Iris pigment epithelial cell (primary cell): ENCODE measurements around the gene COA4.
"Not testable (repeated sequence)": the region's sequence is repeated elsewhere in the genome, so short reads cannot be mapped to it uniquely, and the experiment has no call there.

ENCODE experiments used
- DNase-seq: peaks from one replicate; pipeline ENCODE4 v3.0.0-alpha.2; 2011; ENCODE audit warnings: low read depth

The COA4 gene

DNA sequence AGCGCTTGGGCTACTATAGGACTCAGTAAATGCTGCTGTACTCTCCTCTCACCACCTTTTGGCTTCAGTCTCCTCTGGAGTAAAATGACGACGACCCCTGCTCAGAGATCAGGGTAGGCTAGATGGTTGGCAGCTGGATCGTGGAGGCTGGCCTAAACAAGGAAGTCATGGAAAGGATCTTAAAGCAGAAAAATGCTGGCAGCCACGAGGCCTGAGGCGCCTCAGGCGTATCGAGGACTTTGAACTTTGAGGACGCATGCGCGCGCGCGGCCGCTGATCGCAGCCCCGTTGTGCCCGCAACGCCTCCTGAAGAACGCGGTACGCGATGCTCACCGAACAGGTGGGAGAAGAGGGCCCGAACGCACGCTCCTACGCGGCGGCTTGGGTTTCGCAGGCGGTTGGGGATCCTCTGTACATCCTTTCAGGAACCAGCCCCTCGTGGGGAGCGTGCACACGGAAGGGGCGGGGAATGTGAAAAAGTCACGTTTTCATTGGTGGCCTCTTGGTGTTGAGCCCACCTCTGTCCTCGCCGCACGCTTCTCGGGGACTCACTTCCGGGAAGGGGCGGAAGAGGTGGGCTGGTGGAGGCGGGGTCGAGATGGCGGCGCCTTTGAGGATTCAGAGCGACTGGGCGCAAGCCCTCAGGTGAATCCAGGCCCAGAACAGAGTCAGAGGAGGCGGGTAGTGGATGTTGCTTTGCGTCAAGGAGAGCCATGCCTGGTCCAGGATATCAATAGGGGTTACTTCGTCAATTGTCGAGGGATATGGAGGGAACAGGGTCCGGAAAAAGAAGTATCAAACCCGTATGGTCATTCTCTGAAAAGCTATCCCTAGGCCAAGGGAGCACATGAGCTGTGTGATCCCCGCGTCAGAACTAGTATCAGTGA lies at the start of gene COA4, which contains the start of gene PAAF1:
Gene COA4, minus strand, starts transcription at position 423 of the 887 bp plus-strand sequence. CDS start 3,468 bp downstream, outside the sequence.
Gene PAAF1, plus strand, starts transcription at position 576 of the 887 bp plus-strand sequence. Its CDS starts 23 bp downstream, at position 599.
- DNase-seq, result peak; percentile 94

DNA sequence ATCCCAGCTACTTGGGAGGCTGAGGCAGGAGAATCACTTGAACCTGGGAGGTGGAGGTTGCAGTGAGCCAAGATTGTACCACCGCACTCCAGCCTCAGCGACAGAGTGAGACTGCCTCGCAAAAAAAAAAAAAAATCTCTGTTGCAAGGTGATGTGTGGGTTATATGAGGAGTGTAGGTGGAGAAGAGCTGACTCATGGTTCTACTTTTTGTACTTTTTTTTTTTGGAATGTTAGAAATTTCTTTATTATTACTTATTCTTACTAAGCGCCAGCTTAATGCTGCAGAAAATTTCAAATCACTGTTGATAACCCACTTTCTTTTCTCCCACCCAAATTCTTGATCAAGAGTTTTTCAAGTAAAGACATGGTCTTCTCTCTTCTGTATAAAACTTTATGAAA lies 44.5 kb upstream of the COA4 start:
- no peak for DNase-seq

DNA sequence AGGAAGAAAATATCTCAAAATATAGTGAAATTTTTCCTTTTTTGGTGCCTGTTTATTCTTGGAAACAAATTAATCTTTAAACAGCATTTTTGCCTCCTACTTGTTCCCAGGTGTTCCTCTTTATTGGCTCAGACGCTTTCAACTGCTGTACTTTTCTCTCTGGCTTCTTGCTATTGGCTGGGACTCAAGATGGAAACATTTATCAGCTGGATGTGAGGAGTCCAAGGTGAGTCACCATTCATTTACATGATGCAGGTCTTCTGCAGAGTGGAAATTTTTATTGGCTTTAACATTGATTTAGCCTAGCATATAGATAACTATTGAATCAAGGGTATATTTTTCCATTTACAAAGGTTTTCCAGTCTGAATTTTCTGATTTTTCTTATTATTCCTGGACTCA lies 39.8 kb upstream of the COA4 start:
- peak; percentile 34 for DNase-seq

DNA sequence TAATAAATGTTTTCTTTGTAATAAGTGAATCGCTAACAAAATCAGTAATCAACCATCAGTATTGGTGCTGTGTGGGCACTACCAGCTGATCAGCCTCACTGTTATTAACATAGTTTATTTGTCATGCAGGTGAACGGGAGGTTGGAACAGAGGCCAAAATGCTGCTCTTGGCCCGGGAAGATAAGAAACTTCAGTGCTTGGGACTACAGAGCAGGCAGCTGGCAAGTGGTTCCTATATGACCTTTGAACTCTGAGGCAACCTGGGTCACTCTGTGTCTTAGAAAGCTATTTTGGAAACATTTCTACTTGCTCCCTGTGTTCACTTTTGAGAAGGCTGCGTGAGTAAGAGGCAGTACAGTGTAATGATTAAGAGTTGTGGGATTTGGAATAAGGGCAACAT lies 37.6 kb upstream of the COA4 start:
- DNase-seq, result no peak

DNA sequence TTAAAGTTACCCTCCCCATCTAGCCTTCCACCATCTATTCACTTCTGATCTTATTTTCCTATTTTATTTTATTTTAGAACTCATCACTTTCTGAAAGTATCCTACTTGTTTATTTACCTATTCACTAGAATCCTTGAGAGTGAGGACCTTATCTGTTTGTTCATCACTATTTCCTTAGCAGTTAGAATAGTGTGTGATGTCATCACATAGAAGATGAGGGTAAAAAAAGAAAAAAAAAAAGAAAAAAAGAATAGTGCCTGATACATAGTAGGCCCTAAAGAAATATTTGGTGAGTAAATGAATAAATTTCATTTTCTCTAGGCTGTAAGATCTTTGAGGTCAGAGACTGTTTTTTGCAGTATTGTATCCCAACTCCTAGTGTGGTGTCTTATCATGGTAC lies 36.8 kb upstream of the COA4 start:
- DNase-seq, result no peak

DNA sequence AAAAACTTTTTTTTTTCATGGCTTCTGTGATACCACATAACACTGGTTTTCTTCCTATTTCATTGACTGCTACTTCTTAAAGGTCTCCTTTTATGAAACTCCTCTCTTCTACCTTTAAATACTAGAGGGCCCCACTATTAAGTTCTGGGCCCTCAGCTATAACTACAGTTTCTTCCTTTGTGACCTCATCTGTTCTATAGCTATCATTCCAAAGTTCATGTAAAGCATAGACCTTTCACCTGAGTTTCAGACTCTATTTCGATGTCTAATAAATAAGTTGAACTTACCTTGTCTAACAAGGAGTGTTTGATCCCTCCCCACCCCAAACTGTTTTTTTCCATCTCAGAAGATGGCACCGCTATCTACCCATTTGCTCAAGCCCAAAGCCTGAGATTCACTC lies 35.4 kb upstream of the COA4 start:
- no peak for DNase-seq

DNA sequence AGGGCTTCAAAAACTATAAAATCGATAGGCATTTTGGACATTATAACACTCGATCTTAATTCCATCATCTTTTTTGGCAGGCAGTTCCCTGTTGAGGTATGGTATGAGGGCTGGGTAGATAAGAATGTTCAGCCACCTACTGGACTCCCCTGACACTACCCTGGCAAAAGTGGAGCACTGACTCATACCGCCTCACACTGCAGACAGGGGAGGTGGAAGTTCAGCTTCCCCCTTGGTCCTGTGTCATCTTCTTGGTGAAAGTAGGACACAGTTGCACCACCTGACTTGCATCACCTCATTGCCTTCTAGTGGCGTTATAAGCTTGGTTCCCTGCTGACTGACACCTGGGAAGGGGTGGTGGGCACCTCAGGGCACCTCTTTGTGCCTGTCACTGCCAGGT lies 30.5 kb upstream of the COA4 start:
- DNase-seq, result peak; percentile 70

DNA sequence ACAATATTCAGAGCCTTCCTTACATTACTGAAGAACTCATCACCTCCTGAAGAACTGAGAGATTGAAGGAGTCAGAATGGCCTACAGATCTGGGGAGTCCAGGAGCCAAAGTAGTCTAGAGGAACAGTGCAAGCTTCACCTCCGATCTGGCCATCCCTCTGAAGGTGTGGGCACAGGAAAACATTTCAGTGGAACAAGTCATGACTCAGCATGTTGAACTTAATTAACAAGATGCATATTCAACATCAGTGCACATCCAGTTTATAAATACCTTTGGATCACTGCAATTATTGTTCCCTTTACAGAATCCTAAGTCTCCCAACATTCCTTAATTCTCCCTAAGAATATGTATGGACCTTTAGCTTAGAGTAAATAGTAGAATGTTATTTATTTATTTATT lies 25.7 kb upstream of the COA4 start:
- DNase-seq, result no peak

DNA sequence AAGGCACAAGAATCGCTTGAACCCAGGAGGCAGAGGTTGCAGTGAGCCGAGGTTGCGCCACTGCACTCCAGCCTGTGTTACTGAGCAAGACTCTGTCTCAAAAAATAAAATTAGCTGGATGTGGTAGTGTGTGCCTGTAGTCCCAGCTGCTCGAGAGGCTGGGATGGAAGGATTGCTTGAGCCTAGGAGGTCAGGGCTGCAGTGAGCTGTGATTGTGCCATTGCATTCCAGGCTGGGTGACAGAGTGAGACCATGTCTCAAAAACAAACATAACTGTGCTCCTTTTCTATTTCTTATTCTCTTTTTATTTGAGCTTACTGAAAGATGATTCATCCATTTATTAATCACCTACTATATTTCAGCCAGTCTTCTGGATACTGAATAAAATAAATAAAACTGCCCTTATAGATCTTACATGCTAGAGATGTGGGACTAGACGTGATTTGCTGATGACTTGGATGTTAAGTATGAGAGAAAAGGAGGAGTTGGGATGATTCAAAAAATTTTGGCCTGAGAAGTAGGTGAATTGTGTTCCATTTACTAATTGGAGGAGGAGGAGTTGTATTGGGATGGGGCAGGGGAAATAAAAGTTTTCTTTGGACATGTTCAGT lies 18.2 kb upstream of the COA4 start:
- DNase-seq, result no peak

DNA sequence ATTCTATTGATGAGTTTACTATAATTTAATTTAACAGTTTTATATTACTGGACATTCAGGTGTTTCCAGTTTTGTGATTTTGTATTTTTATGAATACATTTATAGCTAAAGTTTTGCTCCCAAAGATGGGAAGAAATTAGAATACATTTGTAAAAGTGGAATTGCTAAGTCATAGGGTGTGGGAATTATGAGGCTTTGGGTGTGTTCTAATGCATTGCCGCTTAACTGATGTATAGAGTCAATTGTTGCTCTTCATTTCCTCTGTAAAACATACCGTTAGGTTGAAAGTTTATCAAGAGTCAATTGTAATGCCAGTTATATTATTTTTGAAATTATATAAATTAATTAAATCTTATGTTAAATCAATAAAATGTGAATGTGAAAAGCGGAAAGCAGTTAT lies 16.4 kb upstream of the COA4 start:
- no peak for DNase-seq

DNA sequence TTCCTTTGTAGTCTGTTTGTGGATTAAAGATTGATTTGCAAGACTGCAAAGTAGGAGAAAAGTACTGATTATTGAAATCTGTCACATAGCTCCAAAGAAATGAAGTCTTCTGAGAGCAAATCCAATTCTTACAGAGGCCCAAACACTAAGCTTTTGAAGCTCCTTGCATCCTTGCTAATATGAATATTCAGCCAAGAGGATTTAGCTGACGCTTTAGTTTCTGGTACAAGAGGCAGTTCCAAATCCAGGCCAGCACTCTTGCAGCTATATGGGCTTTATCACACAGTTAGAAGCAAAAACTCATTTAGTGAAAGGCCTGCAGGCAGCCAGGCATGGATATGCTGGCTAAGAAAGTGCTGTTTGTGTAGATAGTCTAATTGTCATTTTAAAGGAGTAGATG lies 12.9 kb upstream of the COA4 start:
- no peak for DNase-seq

DNA sequence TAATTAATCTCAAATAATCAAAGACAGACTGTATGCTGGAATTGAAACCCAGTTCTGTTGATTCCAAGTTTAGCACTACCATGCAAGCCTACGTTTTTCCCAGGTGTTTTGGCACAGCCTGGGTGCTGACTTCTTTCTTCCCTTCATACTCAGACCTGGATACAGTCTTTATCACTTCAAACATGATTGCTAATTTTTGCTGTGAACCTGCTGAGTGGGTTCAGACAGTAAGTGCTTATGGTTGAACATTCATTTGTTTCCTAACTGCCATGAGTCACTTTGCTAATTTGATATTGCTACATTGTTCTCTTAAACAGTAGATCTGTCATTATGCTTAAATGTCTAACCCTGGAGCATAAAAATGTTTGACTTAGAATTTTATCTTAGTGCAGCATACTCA lies 12.4 kb upstream of the COA4 start:
- DNase-seq, result peak; percentile 51

DNA sequence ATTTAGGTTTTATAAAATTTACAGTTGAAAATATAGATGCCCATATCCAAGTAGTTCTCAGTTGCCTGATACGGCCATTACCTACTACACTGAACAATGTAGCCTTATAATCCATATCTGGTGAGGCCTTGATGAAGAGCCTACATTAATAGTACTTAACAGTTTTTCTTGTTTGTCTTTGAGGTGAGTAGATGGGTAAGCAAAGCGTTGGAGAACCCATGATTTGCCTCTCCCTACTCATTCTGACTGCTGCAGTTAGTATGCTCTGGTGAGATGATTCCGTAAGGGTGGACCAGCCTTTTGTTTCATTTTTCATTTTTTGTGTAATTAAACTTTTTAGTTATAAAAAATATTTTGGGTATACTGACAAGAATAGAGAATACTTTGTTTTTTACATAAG lies 11.6 kb upstream of the COA4 start:
- DNase-seq, result no peak

DNA sequence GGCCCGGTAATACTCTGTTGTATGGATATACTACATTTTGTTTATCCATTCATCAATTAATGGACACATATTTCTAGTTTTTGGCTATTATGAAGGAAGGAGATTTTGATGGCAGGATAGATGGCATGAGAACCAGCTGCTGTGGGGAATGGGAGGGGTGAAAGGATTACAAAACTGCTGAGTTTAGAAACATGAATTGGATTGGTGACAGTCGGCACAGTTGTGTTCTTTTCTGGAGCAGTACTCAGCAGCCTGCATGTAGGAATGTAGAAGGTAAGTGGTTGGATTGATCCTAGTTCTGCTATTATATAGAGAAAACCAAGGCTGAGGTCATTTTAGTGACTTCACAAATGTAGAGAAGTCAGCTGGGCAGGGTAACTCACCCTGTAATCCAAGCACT lies 7.2 kb upstream of the COA4 start:
- no peak for DNase-seq

DNA sequence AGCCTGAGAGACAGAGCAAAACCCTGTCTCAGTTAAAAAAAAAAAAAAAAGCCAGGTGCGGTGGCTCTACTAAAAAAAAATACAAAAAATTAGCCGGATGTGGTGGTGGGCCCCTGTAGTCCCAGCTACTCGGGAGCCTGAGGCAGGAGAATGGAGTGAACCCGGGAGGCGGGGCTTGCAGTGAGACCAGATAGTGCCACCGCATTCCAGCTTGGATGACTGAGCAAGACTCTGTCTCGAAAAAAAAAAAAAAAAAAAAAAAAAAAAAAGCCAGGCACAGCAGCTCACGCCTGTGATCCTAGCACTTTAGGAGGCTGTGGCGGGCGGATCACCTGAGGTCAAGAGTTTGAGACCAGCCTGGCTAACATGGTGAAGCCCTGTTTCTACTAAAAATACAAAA lies 3.8 kb upstream of the COA4 start:
- DNase-seq, result not testable (repeated sequence)

DNA sequence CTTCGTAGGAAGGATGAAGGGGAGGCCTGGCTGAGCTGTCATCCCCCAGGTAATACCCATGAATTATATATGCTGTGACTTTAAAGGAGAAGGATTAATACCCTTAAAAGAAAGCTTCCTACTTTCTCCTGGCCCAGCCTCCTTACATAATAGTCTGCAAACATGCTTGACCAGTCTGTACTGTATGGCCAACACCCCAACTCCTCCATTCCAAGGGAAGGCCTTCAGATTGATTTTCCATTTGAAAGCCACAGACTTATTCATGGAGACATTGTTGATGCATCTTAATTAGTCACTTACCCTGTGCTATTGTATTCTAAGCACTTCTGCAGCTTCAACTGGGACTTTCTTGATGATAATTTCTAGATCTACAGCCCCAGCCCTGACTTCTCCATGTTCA lies 2.1 kb upstream of the COA4 start:
- no peak for DNase-seq

DNA sequence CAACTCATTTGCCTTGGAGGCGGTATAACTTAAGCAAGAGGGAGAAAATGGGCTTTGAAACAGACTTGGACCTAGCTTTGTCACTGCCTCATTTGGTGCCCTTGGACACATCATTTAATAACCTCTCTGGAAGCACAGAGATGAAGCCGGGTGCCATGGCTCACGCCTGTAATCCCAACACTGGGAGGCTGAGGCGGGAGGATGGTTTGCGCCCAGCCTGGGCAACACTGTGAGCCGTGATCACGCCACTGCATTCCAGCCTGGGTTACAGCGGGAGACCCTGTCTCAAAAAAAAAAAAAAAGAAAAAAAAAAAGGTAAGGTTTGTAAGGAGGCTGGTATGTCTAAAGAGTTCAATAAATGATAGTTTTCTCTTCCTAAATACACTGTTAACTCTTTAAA lies 806 bp downstream of the COA4 start:
- no peak for DNase-seq

DNA sequence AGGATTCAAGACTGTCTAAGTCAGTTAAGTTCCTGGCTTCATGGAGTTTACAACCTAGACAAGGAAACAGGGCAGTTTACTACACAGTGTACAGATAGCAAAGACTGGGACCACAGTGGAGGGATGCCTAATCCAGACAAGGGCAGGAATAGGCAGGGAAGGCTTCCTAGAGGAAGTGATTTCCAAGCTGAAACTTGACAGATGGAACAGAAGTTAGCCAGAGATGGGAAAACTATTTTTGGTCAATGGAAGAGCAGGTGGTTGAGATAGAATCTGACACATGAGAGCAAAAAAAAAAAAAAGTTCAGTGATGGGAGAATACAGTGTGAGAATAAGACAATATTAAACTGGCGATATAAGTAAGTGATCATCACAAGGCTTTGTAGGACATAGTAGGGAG lies 1.3 kb downstream of the COA4 start:
- no peak for DNase-seq

DNA sequence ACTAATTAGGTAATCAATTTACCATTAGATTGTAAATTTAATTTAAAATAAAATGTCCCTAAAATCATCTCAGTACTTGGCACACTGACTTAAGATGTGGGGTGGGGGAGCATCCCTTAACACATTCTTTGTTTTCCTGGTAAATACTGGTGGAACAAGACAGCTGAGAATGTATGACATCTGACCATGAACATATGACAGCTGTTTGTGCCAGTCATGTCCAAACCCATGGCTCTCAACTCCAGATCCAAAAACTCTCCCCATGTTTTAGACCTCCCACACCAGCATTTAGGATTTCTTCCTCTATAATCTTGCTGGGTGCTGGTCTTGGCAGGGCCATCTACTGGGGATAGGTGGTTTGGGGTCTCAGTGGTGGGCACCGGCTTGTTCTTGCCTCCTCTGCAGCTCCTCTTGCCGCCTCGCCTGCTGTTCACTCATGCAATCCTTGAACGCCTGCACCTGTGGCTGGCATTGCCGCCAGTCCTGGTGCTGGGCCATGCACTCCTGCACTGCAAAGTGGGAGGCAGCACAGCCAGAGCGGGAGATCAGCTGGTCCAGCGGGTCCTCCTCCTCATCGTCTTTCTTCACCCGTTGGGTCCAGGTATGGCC lies 3.8 kb downstream of the COA4 start:
- DNase-seq, result no peak

DNA sequence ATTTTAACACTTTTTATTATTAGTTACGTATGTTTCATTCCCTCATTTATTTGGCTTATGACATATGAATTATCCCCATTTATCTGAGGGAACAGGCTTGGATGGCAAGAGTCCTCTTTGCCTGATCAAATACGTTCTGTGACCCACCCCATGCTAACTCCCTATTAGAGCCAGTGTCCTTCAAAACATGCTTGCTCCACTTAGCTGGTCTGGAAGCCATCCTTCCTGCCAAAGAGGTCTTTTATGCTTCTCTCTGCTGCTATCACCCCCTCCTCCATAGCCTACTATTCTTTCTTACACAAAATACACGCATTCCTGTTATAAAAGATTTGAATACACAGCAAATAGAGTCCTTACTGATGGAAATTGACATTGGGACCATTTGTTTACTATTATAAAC lies 6.4 kb downstream of the COA4 start:
- DNase-seq, result no peak

DNA sequence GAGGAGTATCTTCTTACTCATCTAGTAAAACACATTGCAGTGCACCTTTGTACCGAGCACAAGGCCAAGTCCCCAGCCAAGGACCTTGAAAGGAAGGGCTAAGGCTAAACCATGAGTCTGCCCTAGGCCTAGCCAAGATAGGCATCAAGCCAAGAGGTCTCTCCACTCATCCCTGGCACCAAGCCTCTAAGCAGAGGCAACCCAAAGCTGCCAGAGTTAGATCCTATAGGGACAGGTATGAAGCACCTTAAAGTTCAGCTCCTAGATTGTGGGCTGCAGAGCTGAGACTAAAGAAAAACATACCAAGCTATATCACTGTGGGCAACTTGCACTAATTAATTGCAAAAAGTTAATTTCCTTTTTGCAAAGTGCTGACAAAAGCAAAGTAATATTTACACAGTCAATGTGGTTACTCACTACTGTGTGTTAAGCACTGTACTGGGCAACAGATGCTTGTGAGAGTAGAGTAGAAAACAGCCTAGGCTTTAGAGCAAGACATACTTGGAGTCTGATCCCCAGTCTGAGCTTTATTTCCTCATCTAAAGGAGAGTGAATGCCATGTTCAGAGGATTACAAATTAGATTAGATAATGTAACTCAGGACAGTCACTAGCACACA lies 7.2 kb downstream of the COA4 start:
- DNase-seq, result peak; percentile 25

DNA sequence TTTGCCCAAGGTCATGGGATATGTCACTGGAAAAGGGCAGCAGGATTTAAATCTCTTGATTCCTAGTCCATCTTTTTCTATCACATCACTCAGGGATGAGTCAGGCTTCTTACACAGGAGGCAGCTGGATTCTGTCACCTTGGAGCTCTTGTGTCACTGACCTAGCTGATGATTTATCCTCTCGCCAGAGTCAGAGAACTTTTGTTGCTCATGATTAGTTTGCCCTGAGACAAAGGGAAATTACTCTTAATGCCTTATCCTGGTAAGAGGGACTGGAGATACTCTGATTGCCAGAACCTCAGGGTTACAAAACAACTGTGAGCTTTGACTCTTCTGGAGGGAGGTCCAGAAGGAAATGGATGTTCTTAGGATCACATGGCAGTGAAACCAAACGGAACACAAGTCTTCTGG lies 10.1 kb downstream of the COA4 start:
- DNase-seq, result peak; percentile 87

DNA sequence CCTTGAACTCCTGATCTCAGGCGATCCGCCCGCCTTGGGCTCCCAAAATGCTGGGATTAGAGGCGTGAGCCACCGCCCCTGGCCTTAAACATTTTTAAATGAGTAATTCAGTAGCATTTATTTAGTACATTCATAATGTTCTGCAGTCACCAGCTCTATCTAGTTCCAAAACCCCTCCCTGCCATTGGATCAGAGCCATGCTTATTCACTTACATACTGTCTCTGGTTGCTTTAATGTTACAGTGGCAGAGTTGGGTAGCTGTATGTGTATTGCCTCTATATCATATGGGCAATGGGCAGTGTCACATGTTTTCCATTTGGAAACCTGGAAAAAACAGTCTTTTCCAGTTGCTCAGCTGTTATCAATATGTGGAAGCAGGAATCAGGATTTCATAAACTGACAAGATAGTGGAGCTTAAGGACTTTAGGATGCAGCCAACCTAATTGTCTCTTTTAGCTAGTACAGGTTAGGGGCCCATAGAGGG lies 10.5 kb downstream of the COA4 start:
- DNase-seq, result peak; percentile 41
